ENCODE measurements around the gene PNCK.
"Not testable (repeated sequence)": the region's sequence is repeated elsewhere in the genome, so short reads cannot be mapped to it uniquely, and the experiment has no call there.

The PNCK gene

GRCh38 chrX:153673428-153674218, at the start of gene PNCK:
Gene PNCK, minus strand, starts transcription at chrX:153673813. Its CDS starts 737 bp downstream, at chrX:153673076.
- H3K9me3 Mint-ChIP-seq, result no peaks in the 10 kb centered on the region
- ATAC-seq (peak; percentile 11), DNase-seq (no peak)
- H3K36me3 Mint-ChIP-seq (ENCODE audit: low read depth), result no peaks in the 10 kb centered on the region
- H3K27me3 Mint-ChIP-seq, result peaks cover 21% of the 10 kb centered on the region
- H3K4me1 Mint-ChIP-seq, result peaks cover 3% of the 10 kb centered on the region
- H3K4me3 Mint-ChIP-seq, result no peak within 1 kb of the TSS
- H3K27ac Mint-ChIP-seq, result no peak within 1 kb of the TSS

GRCh38 chrX:153722704-153723350, 49.2 kb upstream of the PNCK start:
- H3K4me1 Mint-ChIP-seq, result peaks cover 28% of the 10 kb centered on the region
- H3K36me3 Mint-ChIP-seq (ENCODE audit: low read depth), result peaks cover 16% of the 10 kb centered on the region
- H3K27me3 Mint-ChIP-seq, result no peaks in the 10 kb centered on the region
- DNase-seq, result no peak
- peak overlapping the region; percentile 87 for H3K4me3 Mint-ChIP-seq
- H3K27ac Mint-ChIP-seq, result peak overlapping the region; percentile 81
- H3K9me3 Mint-ChIP-seq, result no peaks in the 10 kb centered on the region
- no peak for ATAC-seq

DNA sequence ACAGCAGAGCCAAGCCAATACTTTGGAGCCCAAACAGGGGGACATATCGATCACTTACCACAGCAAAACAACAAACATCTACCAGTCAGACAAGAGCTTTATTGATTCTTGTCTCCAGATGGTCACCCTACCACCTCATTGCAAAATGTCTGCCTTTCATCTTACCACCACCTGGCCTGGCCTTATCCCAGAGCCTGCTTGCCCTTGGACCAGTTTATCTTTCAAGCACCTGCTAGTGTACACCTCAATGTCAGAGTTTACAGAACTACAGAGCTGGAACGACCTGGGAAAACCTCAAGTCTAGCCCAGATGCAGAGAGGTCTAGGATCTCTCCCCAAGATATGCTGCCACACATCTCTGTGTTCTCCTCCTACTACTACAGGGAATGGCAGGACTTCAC, 46.1 kb upstream of the PNCK start:
- Mint-ChIP-seq H3K27ac (no peak overlapping the region), H3K36me3 (ENCODE audit: low read depth) (peaks cover 22% of the 10 kb centered on the region), H3K9me3 (no peaks in the 10 kb centered on the region), H3K27me3 (no peaks in the 10 kb centered on the region), H3K4me3 (no peak overlapping the region), H3K4me1 (peaks cover 16% of the 10 kb centered on the region)
- no peak for DNase-seq
- no peak for ATAC-seq

- Mint-ChIP-seq H3K27me3 (no peaks in the 10 kb centered on the region), H3K9me3 (no peaks in the 10 kb centered on the region), H3K4me3 (no peak overlapping the region), H3K36me3 (ENCODE audit: low read depth) (peaks cover 23% of the 10 kb centered on the region), H3K27ac (no peak overlapping the region), H3K4me1 (peaks cover 16% of the 10 kb centered on the region)
- ATAC-seq (no peak), DNase-seq (no peak)
These were observed 45.6 kb upstream of the PNCK start for GRCh38 chrX:153719238-153719637.

DNA sequence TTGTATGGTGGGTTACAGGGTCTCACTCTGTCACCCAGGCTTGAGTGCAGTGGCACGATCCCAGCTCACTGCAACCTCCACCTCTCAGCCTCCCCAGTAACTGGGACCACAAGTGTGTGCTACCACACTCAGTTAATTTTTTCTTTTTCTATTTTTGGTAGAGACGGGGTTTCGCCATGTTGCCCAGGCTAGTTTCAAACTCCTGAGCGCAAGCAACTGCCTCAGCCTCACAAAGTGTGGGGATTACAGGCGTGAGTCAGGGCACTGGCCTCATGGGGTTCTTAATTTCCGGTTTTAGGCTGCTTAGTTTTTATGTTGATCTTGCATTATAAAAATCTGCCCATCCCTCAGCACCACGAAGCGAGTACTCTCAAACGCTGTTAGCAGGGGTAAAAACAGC, 43.8 kb upstream of the PNCK start:
- no peak for ATAC-seq
- peaks cover 27% of the 10 kb centered on the region for H3K36me3 Mint-ChIP-seq (ENCODE audit: low read depth)

GRCh38 chrX:153714256-153714655, 40.6 kb upstream of the PNCK start:
- DNase-seq, result no peak
- ATAC-seq, result no peak
- Mint-ChIP-seq H3K27me3 (no peaks in the 10 kb centered on the region), H3K9me3 (no peaks in the 10 kb centered on the region), H3K27ac (no peak overlapping the region), H3K4me1 (peaks cover 6% of the 10 kb centered on the region), H3K36me3 (ENCODE audit: low read depth) (peaks cover 24% of the 10 kb centered on the region), H3K4me3 (no peak overlapping the region)

More for the DNA sequence above, 43.8 kb upstream of the PNCK start:
- Mint-ChIP-seq H3K9me3 (no peaks in the 10 kb centered on the region), H3K27me3 (no peaks in the 10 kb centered on the region), H3K4me1 (peaks cover 12% of the 10 kb centered on the region), H3K4me3 (no peak overlapping the region), H3K27ac (no peak overlapping the region)
- DNase-seq, result no peak

DNA sequence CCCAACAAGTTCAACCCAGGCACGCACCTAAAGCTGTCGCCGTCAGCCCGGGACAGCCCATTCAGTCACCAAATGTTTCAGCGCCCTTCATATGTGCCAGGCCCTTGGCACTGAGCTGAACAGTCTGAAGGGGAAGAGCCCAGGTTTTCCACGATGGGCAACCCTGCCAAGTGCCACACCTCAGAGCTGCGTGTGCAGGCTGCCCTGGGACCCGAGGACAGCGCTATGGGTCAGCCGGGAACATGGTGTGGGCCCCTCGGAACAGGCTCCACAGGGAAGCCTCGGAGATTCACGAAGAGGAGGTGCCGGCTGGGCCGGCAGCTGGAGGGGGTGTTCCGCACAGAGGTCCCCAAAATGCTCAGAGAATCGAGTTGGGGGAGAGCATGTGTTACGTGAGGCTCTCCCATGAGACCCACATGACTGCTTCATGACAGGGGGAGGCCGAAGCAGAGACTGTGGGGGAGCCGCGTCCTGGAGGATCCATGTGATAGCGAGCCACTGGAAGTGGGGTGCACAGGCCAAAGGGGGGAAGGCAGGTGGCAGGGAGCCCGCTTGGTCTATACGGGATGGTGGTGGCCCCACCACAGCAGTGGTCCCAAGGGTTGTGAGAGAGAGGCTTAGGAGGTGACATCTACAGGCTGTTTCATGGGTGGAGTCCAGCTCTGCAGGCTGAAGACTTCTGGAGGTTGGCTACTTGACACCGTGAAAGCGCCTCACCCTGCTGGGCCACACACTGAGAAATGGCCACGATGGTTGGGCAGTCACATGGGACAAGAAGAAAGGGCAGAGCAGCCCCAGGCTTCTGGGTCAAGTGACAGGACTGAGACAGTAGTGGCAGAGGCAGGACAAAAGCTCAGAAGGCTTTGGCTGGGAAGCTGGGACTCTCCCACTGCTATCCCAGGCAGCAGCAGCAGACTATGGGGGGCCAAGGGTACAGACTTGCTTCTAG, 36.4 kb upstream of the PNCK start:
- no peak for ATAC-seq
- H3K9me3 Mint-ChIP-seq, result no peaks in the 10 kb centered on the region
- no peak overlapping the region for H3K4me3 Mint-ChIP-seq
- no peak overlapping the region for H3K27ac Mint-ChIP-seq
- DNase-seq, result no peak
- no peaks in the 10 kb centered on the region for H3K27me3 Mint-ChIP-seq
- H3K36me3 Mint-ChIP-seq (ENCODE audit: low read depth), result peaks cover 13% of the 10 kb centered on the region
- H3K4me1 Mint-ChIP-seq, result peaks cover 4% of the 10 kb centered on the region

DNA sequence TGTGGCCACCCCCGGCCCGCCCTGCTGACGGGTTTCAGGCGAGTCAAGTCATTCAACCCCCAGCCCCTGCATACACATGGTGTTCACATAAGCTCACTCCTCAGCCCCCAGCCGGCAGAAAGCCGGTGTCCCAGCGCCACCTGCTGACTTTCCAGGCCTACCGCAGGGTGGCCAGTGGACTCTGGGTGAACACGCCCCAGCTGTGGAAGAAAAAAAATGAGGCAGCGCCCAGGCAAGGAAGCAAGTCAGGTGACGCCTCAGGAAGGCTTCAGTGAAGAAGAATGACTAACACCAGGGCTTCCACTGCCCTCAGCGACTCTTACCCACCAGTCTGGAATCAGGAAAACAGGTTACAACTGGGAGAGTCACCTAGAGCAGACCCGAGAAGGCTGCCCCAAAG, 34.8 kb upstream of the PNCK start:
- DNase-seq (peak; percentile 30), ATAC-seq (peak; percentile 69)
- Mint-ChIP-seq H3K27ac (no peak overlapping the region), H3K27me3 (no peaks in the 10 kb centered on the region), H3K4me3 (no peak overlapping the region), H3K36me3 (ENCODE audit: low read depth) (peaks cover 8% of the 10 kb centered on the region), H3K4me1 (peaks cover 4% of the 10 kb centered on the region), H3K9me3 (no peaks in the 10 kb centered on the region)

- Mint-ChIP-seq H3K27me3 (no peaks in the 10 kb centered on the region), H3K4me3 (no peak overlapping the region), H3K27ac (no peak overlapping the region), H3K4me1 (peaks cover 4% of the 10 kb centered on the region), H3K36me3 (ENCODE audit: low read depth) (peaks cover 5% of the 10 kb centered on the region), H3K9me3 (no peaks in the 10 kb centered on the region)
- no peak for DNase-seq
- ATAC-seq, result no peak
These were observed 33.8 kb upstream of the PNCK start for GRCh38 chrX:153707406-153707805.

DNA sequence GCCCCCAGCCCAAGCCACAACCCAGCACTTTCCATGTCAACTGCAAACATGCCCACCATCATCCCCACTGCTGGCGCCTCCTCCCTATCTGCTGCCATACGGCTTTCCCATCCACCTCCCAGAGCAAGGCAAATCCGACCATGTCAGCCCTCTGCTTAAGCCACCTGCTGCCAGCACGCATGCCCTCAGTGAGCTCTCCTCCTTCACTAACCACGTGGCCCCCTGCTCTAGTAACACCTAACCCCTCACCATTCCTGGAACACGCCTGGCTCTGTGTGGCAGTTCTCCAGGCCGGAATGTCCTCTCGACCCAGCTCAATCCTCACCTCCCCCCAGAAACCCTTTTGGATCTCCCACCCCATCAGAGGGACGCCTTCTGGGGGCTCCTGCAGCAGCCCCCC, 33.2 kb upstream of the PNCK start:
- no peak overlapping the region for H3K27ac Mint-ChIP-seq
- H3K36me3 Mint-ChIP-seq (ENCODE audit: low read depth), result peaks cover 5% of the 10 kb centered on the region
- no peak for DNase-seq
- H3K4me1 Mint-ChIP-seq, result peaks cover 4% of the 10 kb centered on the region
- no peak overlapping the region for H3K4me3 Mint-ChIP-seq
- H3K9me3 Mint-ChIP-seq, result no peaks in the 10 kb centered on the region
- no peak for ATAC-seq
- no peaks in the 10 kb centered on the region for H3K27me3 Mint-ChIP-seq

DNA sequence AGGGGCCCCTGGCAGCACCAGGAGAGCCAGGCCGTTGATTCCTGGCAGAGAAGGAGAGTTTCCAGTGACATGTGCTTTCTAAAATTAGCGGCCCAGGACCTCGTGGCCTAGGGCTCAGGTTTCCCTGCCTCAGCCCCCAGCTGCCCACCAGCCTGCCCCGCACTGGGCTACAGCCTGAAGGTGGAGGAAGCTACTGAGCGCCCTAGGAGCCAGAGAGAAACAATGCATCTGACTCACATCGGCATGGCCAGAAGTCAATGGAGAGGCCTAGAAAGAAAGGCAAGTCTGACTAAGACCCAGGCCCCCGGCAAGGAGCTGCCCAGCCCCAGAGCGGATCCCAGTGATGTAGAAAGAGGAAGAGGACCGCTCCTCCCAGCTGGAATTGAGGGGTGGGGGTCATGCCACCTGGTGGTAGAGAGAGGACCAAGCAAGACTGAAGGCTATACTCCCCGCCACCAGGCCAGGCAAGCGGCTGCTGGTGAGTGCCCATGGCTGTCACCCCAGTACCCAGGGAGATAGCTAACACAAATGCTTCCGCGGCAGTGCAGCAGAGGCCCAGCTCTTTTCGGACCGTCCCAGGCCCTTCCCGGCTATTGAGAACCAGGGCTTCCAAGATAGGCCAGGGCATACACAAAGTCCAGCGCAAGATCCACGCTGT, 31.9 kb upstream of the PNCK start:
- H3K4me1 Mint-ChIP-seq, result not testable (repeated sequence)

DNA sequence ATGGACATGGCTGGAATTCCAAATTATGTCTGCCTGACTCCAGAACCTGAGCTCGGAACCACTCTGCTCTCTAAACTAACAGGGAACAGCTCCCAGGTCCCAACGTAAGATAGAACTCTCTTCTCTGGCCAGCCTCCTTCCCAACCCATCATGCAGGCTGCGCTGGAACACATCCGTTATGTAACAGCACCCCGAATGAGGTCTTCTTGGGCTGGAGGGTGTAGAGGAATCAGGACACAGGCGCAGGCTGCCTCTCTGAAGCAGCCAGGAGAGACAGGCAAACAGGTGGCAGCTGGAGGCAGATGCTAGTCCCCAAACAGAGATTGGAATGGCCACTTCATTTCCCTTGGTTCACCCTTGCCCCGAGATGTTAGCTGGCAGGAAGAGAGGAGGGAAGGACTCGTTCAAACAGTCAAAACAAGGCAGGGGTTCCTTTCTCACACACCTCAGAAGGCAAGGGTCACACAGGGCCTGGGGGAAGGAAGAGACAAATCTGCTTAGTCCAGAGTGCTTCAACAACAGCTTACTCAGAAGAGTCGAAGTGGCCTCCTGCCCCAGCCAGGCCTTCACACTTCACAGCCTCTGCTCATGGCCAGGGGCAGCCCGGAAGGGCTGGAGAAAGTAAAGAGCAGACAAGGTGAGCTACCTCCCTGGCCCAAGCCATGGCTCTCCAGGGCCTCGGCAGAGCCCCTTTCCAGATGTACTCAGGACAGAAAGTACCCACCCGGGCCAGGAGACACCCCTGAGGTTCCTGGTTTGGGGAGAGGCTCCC, 31.2 kb upstream of the PNCK start:
- not testable (repeated sequence) for ATAC-seq; DNase-seq; H3K27me3 Mint-ChIP-seq; H3K4me3 Mint-ChIP-seq; H3K9me3 Mint-ChIP-seq; H3K4me1 Mint-ChIP-seq; H3K36me3 Mint-ChIP-seq (ENCODE audit: low read depth); H3K27ac Mint-ChIP-seq

More for the DNA sequence above, 31.9 kb upstream of the PNCK start:
- H3K9me3 Mint-ChIP-seq; ATAC-seq; H3K27me3 Mint-ChIP-seq; H3K27ac Mint-ChIP-seq; DNase-seq; H3K4me3 Mint-ChIP-seq; H3K36me3 Mint-ChIP-seq (ENCODE audit: low read depth): not testable (repeated sequence)

DNA sequence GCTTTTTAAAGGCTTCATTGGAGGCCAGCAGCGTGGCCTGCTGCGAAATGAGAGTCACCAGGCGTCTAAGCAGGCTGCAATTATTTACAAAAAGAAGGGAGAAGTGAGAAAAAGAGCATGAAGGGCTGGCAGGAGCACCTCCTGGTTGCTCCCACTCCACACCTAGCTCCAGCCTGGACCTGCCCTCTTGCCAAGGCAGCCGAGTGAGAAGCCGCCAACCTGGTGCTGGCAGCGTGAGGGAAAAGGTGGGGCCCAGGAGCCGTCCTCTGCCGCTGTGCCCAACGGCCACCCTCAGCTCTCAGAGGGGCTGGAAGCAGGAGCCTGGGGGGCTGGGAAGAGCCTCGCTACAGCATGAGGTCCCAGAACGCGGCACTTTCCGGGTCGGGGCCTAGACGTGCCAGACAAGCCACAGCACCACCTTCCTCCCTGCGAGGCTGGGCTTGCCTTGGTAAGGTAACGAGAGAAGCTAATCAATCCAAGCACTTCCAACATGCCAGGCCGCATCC, 30.5 kb upstream of the PNCK start:
- no peaks in the 10 kb centered on the region for H3K27me3 Mint-ChIP-seq
- H3K4me1 Mint-ChIP-seq, result peaks cover 4% of the 10 kb centered on the region
- no peaks in the 10 kb centered on the region for H3K9me3 Mint-ChIP-seq
- no peak overlapping the region for H3K4me3 Mint-ChIP-seq
- ATAC-seq (no peak), DNase-seq (no peak)
- no peak overlapping the region for H3K27ac Mint-ChIP-seq
- H3K36me3 Mint-ChIP-seq (ENCODE audit: low read depth), result no peaks in the 10 kb centered on the region
